Panc1 (cell line): ENCODE measurements around the gene TPGS1.

ENCODE experiments used
- POLR2AphosphoS5 ChIP-seq: IDR thresholded peaks from 2 replicates; pipeline ENCODE4 v1.6.1; 2012; ENCODE audit warnings: mild to moderate bottlenecking, low read depth, low read length, moderate library complexity
- SIN3A ChIP-seq: IDR thresholded peaks from 2 replicates; pipeline ENCODE4 v1.6.1; 2012; ENCODE audit warnings: low read depth, mild to moderate bottlenecking, low read length, moderate library complexity, borderline replicate concordance; ENCODE audit not compliant: insufficient read depth
- TCF7L2 ChIP-seq: IDR thresholded peaks from 2 replicates; pipeline ENCODE4 v1.6.1; 2011; ENCODE audit warnings: mild to moderate bottlenecking, low read depth, low read length, inconsistent platforms
- TF ChIP-seq, protein P1 (sequence below): fragments of 450-650 bp; IDR thresholded peaks from 2 replicates; pipeline ENCODE4 v1.5.1; 2017; ENCODE audit warnings: mild to moderate bottlenecking
- TF ChIP-seq, protein P2 (sequence below), 2 experiments: IDR thresholded peaks; 2 replicates each; pipeline ENCODE4 v1.6.1; 2011 to 2012; ENCODE audit warnings: low read depth in 2 of 2, control low read depth in 1 of 2, low read length in 1 of 2, mild to moderate bottlenecking in 1 of 2, moderate library complexity in 1 of 2; ENCODE audit not compliant: insufficient read depth in 1 of 2

DNA sequence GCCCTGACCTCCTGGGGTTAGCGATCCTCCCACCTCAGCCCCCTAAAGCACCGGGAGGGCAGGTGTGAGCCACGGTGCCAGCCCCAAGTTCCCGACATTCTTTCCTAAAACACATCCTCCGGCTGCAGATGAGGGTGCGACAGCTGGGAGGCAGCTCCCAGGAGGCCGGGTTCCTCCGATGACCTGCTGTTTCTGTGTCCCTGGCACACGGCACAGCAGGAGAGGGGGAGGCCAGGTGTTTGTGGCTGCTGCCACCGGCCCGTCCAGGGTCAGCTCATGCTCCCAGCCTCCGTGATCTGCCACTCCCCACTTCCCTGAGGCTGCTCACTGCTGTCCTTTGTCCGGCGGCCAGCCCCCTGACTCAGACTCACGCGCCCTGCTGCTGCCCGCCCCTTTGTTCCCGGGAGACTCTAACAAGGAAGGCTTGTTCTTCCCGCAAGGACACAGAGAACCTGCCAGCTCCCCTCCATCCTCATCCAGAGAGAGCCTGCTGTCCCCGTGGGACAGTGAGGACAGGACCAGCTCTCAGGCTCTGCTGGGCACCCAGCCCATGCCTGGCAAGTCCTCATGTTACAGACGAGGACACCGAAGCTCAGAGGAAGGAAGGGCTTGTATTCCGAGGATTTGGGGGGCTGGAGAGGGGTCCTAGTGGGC, 21.6 kb upstream of the TPGS1 start:
- TF ChIP-seq, protein P1, sequence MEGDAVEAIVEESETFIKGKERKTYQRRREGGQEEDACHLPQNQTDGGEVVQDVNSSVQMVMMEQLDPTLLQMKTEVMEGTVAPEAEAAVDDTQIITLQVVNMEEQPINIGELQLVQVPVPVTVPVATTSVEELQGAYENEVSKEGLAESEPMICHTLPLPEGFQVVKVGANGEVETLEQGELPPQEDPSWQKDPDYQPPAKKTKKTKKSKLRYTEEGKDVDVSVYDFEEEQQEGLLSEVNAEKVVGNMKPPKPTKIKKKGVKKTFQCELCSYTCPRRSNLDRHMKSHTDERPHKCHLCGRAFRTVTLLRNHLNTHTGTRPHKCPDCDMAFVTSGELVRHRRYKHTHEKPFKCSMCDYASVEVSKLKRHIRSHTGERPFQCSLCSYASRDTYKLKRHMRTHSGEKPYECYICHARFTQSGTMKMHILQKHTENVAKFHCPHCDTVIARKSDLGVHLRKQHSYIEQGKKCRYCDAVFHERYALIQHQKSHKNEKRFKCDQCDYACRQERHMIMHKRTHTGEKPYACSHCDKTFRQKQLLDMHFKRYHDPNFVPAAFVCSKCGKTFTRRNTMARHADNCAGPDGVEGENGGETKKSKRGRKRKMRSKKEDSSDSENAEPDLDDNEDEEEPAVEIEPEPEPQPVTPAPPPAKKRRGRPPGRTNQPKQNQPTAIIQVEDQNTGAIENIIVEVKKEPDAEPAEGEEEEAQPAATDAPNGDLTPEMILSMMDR = no peak
- TF ChIP-seq SIN3A (no peak), TCF7L2 (no peak), POLR2AphosphoS5 (no peak)
- TF ChIP-seq, protein P2, sequence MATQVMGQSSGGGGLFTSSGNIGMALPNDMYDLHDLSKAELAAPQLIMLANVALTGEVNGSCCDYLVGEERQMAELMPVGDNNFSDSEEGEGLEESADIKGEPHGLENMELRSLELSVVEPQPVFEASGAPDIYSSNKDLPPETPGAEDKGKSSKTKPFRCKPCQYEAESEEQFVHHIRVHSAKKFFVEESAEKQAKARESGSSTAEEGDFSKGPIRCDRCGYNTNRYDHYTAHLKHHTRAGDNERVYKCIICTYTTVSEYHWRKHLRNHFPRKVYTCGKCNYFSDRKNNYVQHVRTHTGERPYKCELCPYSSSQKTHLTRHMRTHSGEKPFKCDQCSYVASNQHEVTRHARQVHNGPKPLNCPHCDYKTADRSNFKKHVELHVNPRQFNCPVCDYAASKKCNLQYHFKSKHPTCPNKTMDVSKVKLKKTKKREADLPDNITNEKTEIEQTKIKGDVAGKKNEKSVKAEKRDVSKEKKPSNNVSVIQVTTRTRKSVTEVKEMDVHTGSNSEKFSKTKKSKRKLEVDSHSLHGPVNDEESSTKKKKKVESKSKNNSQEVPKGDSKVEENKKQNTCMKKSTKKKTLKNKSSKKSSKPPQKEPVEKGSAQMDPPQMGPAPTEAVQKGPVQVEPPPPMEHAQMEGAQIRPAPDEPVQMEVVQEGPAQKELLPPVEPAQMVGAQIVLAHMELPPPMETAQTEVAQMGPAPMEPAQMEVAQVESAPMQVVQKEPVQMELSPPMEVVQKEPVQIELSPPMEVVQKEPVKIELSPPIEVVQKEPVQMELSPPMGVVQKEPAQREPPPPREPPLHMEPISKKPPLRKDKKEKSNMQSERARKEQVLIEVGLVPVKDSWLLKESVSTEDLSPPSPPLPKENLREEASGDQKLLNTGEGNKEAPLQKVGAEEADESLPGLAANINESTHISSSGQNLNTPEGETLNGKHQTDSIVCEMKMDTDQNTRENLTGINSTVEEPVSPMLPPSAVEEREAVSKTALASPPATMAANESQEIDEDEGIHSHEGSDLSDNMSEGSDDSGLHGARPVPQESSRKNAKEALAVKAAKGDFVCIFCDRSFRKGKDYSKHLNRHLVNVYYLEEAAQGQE (IDR thresholded peaks at IDR 0.05; ENCODE audit: insufficient read depth in 1 of 2, low read depth in 2 of 2, low read length in 1 of 2) = no peak
